Body of pancreas (tissue), 4 donors: Measurements from ENCODE around the gene CHN2. TPM values are rescaled to one million over a fixed set of nuclear protein-coding genes. Genes with fewer than 3 reads are reported as not detected.

Experiments
- ATAC-seq: fragments of 150-250 bp; one replicate; pipeline ENCODE4 v1.9.1; 2016
- DNase-seq, 4 donors: peaks; one replicate each; pipeline ENCODE4 v3.0.0-alpha.2; 2019
- H3K27ac ChIP-seq, 4 donors: fragments of 200-600 bp; sonication (generic); 1 replicate in 3 of 4; 2 replicates in 1 of 4; pipeline versions ENCODE4 v1.5.1 to v1.6.1; 2016 to 2019; ENCODE audit warnings: mild to moderate bottlenecking in 1 of 4, mixed read lengths in 1 of 4, moderate library complexity in 1 of 4
- H3K27me3 ChIP-seq, 2 donors: fragments of 200-600 bp; sonication (generic); one replicate each; pipeline ENCODE4 v1.6.0; 2016; ENCODE audit warnings: mild to moderate bottlenecking in 1 of 2
- H3K36me3 ChIP-seq, 2 donors: fragments of 200-600 bp; sonication (generic); replicated peaks in 1 of 2; 2 replicates each; pipeline ENCODE4 v1.5.1; 2016; ENCODE audit warnings: low read depth in 2 of 2; ENCODE audit not compliant: insufficient read depth in 1 of 2
- H3K4me1 ChIP-seq: fragments of 200-600 bp; sonication (generic); one replicate; pipeline ENCODE4 v1.6.0; 2016
- H3K4me3 ChIP-seq, 2 donors: fragments of 200-600 bp; sonication (generic); 1 replicate in 1 of 2; 2 replicates in 1 of 2; pipeline ENCODE4 v1.5.1; 2016 to 2019
- H3K9me3 ChIP-seq, 3 donors: fragments of 200-600 bp; sonication (generic); 1 replicate in 2 of 3; 2 replicates in 1 of 3; pipeline ENCODE4 v1.5.1; 2016
- POLR2A ChIP-seq, 3 donors: fragments of 450-650 bp; IDR thresholded peaks; one replicate each; pipeline ENCODE4 v1.6.1; 2016; ENCODE audit warnings: antibody characterized with exemption in 3 of 3, mild to moderate bottlenecking in 2 of 3
- WGBS, 2 donors: methylation state at CpG; one replicate each; pipeline ENCODE4 v1.1.5; 2017; 5-methylcytosine and 5-hydroxymethylcytosine counted together
- intact Hi-C: fragments of 100-400 bp; cut with DNase I; formaldehyde crosslinking; loops from one replicate; pipeline ENCODE4 v1.15.1; 2023
- total RNA-seq, 2 donors: library from RNA; depleted of rRNA; stranded (reverse); fragments of >200 nt; gene quantifications; one replicate each; pipeline ENCODE4 v1.1.0, GENCODE V29; 2016
- TF ChIP-seq, protein P1 (sequence below), 7 experiments: fragments of 450-650 bp in 4 of 7; fragments of 200-600 bp in 3 of 7; sonication (generic) in 3 of 7; IDR thresholded peaks; one replicate each; pipeline ENCODE4 v1.5.1; 2016 to 2019; ENCODE audit warnings: antibody characterized with exemption in 7 of 7

CHN2 gene
- total RNA-seq, 2 donors from 2014 or later = 55.7 to 58.6 TPM

DNA sequence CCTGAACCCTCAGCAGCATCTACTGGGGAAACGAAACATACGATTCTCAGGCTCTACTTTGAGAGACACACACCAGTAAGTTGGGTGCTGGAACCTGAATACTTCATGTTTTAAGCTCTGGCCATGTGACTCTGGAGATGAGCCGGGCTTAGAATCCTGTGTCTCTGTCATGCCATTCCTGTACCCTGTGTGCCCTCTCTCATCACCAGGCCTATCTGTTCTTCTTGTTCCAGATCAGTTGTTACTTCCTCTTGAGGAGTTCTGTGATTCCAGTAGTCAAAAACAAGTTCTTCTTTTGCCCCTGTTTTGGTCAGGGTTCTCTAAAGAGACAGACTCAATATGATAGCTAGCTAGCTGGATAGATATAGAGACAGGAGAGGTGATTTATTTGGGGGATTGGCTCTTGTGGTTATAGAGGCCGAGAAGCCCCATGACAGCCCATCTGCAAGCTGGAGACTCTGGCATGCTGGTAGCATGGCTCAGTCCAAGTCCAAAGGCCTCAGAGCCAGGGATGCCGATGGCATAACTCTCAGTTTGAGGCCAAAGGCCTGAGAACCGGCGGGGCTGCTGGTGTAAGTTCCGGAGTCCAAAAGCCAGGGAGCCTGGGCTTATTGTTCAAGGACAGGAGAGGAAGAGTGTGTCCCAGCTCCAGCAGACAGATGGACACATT lies 54.3 kb downstream of the CHN2 start:
- peak; percentile 76 for ATAC-seq
- DNase-seq = peak; percentile 58 to 78 (median 68)
- WGBS, 2 donors = 55 to 62% methylated on average over 6 to 8 of the region's 8 CpGs

DNA sequence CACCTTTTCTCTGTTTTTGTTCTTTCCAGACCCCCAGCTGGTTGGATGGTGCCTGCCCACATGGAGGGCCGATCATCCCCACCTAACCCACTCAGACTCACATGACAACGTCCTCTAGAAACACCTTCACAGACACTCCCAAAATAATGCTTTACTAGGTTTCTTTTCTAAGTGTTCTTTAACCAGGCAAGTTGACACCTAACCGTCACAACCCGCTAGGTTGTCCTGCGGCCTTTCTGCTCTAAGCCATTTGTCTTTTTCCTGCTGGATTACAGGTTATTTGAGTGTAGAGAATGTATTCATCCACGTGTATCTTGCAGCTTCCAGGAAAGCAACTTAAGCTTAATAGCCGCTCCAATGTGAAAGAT lies 54.8 kb downstream of the CHN2 start:
- TF ChIP-seq, protein P1, sequence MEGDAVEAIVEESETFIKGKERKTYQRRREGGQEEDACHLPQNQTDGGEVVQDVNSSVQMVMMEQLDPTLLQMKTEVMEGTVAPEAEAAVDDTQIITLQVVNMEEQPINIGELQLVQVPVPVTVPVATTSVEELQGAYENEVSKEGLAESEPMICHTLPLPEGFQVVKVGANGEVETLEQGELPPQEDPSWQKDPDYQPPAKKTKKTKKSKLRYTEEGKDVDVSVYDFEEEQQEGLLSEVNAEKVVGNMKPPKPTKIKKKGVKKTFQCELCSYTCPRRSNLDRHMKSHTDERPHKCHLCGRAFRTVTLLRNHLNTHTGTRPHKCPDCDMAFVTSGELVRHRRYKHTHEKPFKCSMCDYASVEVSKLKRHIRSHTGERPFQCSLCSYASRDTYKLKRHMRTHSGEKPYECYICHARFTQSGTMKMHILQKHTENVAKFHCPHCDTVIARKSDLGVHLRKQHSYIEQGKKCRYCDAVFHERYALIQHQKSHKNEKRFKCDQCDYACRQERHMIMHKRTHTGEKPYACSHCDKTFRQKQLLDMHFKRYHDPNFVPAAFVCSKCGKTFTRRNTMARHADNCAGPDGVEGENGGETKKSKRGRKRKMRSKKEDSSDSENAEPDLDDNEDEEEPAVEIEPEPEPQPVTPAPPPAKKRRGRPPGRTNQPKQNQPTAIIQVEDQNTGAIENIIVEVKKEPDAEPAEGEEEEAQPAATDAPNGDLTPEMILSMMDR (IDR thresholded peaks at IDR 0.05) = no peak
- Histone ChIP-seq H3K27me3 (no peaks in the 10 kb centered on the region), H3K4me3 (no peak overlapping the region), H3K4me1 (peaks cover 46% of the 10 kb centered on the region), H3K9me3 (no peaks in the 10 kb centered on the region), H3K27ac (peak overlapping the region in 3 of 4 donors; percentile 9 to 57 (median 42)), H3K36me3 (no peaks in the 10 kb centered on the region)
- intact Hi-C loops = no loop called here
- WGBS, 2 donors = 79 to 80% methylated on average over 7 of the region's 7 CpGs
- no peak for DNase-seq
- ATAC-seq = no peak

More for the DNA sequence above, 54.3 kb downstream of the CHN2 start:
- peak overlapping the region in 3 of 4 donors; percentile 9 to 57 (median 42) for H3K27ac ChIP-seq
- peaks cover 41% of the 10 kb centered on the region for H3K4me1 ChIP-seq
- no peak overlapping the region for H3K4me3 ChIP-seq
- intact Hi-C loops = no loop called here
- TF ChIP-seq, protein P1 (IDR thresholded peaks at IDR 0.05) = no peak
- H3K9me3 ChIP-seq = no peaks in the 10 kb centered on the region
- H3K36me3 ChIP-seq = no peaks in the 10 kb centered on the region
- H3K27me3 ChIP-seq = no peaks in the 10 kb centered on the region

DNA sequence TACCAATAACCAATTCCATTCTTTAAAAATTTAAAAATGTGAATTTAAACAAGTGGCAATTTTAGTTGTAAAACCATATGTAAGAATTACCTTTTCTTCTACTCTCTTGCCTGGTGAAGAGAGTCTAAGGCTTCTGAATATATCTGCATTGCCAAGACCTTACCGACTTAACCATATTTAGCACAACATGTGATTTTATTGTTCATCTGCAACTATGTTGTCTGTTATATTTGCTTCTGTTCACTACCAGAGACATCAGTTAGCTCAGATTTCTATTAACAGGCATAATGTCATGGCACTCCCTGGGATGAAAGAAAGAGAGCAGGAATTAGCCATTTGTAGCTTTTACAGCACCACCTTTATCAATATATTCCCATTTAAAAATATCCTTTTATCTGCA lies 55.3 kb downstream of the CHN2 start:
- Histone ChIP-seq H3K4me3 (no peak overlapping the region), H3K36me3 (no peaks in the 10 kb centered on the region), H3K4me1 (peaks cover 51% of the 10 kb centered on the region), H3K9me3 (no peaks in the 10 kb centered on the region), H3K27ac (no peak overlapping the region), H3K27me3 (no peaks in the 10 kb centered on the region)
- DNase-seq (no peak), ATAC-seq (no peak)
- intact Hi-C loops = no loop called here
- WGBS, 2 donors = 78 to 83% methylated on average over 1 of the region's 1 CpG
- TF ChIP-seq, protein P1 (IDR thresholded peaks at IDR 0.05) = no peak
- TF ChIP-seq POLR2A (IDR thresholded peaks at IDR 0.05) = no peak

DNA sequence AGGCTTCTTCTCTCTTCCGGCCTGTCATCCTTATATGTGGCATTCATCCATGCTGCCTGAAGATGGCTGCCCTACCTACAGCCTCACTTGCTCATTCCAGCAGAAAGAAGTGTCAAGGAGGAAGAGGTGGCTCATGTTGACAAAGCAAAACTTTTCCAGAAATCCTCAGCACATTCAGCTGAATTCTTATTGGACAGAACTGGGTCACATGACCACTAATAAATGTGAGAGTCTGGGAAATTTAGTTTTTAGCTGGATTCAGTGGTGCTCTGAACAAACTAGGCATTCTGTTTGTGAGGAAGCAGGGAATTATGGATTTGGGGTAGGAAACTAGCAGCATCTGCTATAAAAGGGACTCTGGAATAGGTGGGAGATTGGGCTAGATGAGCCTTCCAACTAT lies 58.6 kb downstream of the CHN2 start:
- Histone ChIP-seq H3K36me3 (no peaks in the 10 kb centered on the region), H3K27ac (no peak overlapping the region), H3K4me1 (peaks cover 58% of the 10 kb centered on the region), H3K4me3 (no peak overlapping the region), H3K9me3 (no peaks in the 10 kb centered on the region), H3K27me3 (no peaks in the 10 kb centered on the region)
- WGBS, 2 donors = 88 to 95% methylated on average over 1 of the region's 1 CpG
- TF ChIP-seq, protein P1 (IDR thresholded peaks at IDR 0.05) = no peak
- TF ChIP-seq POLR2A (IDR thresholded peaks at IDR 0.05) = no peak
- intact Hi-C loops = no loop called here
- no peak for ATAC-seq
- DNase-seq = no peak

- no peak for TF ChIP-seq POLR2A (IDR thresholded peaks at IDR 0.05)
- TF ChIP-seq, protein P1 (IDR thresholded peaks at IDR 0.05) = no peak
- Histone ChIP-seq H3K9me3 (no peaks in the 10 kb centered on the region), H3K27ac (peak overlapping the region; percentile 52 to 78 (median 73)), H3K36me3 (no peaks in the 10 kb centered on the region), H3K27me3 (no peaks in the 10 kb centered on the region), H3K4me3 (no peak overlapping the region), H3K4me1 (peaks cover 52% of the 10 kb centered on the region)
- DNase-seq (no peak), ATAC-seq (no peak)
- intact Hi-C loops = no loop called here
- 86 to 98% methylated on average over 4 to 6 of the region's 6 CpGs for WGBS, 2 donors
Observed at GRCh38 chr7:29254591-29254990, 60.0 kb downstream of the CHN2 start.
